PFSK-1 (cell line): ENCODE data around the gene NGB.

ENCODE experiments used
- POLR2AphosphoS5 ChIP-seq: IDR thresholded peaks from 2 replicates; pipeline ENCODE4 v1.6.1; 2012; ENCODE audit warnings: low read depth, mild to moderate bottlenecking, control low read depth, low read length, moderate library complexity
- SIN3A ChIP-seq: IDR thresholded peaks from 2 replicates; pipeline ENCODE4 v1.6.1; 2012; ENCODE audit warnings: mild to moderate bottlenecking, low read length, moderate library complexity, borderline replicate concordance; ENCODE audit not compliant: insufficient read depth
- TAF1 ChIP-seq: IDR thresholded peaks from 2 replicates; pipeline ENCODE4 v1.6.1; 2012; ENCODE audit warnings: low read length, control low read depth, borderline replicate concordance; ENCODE audit not compliant: insufficient read depth

- TF ChIP-seq POLR2AphosphoS5: no peak
- TF ChIP-seq SIN3A: no peak
- TF ChIP-seq TAF1: no peak
Observed at GRCh38 chr14:77309131-77309530, 38.1 kb upstream of the NGB start.
